ENCODE results near the gene UBE2L3.

UBE2L3 gene

DNA sequence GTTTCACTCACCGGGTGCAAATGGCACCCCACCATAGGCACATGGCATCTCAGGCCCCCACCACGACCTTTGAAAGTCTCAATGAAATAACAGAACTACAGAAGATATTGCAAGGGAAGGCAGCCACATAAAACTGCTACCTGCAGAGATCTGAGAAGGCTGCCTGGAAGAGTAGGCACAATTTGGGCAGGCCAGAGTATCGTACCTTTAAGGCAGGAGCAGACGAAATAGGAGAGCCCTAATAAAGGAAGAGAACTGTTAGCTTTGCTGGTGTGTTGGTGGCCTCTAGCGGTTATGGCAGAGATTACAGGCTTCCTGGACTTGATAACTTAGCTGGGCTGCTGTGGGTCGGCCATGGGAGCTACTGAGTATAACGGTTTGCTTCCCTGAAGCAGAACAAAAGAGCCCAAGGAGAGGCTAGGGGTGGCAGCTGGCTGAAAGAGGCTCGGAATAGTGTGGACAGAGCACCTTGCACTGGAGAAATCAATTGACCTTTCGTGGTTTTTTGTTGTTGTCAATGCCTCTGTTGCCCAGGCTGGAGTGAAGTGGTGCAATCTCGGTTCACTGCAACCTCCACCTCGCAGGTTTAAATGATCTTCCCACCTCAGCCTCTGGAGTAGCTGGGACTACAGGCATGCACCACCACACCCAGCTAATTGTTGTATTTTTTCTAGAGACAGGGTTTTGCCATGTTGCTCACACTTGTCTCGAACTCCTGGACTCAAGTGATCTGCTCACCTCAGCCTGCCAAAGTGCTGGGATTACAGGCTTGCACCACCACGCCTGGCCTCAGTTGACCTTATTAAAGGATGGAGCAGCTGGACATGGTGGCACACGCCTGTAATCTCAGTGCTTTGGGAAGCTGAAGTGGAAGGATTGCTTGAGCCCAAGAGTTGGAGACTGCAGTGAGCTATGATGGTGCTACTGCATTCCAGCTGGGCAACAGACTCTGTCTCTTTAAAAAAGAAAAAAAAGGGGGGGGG, 79.4 kb downstream of the UBE2L3 start:
- peak; percentile 28 to 44 for DNase-seq (ENCODE audit: low read depth in 2 of 2)

- no peak for DNase-seq (ENCODE audit: low read depth in 2 of 2)
Observed at GRCh38 chr22:21650280-21650679, 82.8 kb downstream of the UBE2L3 start.

DNA sequence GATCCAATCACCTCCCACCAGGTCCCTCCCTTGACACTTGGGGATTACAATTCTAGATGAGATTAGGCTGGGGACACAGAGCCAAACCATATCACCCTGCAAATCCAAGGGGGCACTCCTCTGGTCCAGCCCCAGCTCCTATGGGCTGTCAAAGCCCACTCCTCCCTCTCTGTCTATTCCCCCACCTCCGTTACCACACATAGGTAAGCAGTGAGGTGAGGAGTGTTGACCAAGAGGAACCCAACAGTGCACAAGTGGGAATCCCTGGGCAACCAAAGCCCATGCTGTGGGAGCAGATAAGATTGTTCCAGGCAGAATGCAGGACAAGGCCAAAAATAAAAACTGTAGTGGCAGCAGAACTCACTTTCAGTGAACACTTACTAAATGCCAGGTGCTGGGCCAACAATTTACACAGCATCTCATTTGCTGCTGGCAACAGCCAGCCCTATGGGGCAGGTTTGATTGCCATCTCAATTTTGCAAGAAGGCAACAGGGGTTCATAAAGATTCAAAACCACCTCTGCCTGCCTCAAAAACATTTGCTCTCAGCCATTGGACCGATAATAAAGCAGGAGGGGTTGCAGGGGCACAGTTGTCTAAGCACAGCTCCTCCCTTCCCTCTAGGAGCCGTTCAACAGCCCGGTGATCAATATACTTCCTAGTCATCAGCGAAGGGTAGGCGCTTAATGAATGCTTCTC, 83.5 kb downstream of the UBE2L3 start:
- no peak for DNase-seq (ENCODE audit: low read depth in 2 of 2)

- no peak for DNase-seq (ENCODE audit: low read depth in 2 of 2)
Observed at GRCh38 chr22:21651521-21652009, 84.1 kb downstream of the UBE2L3 start.

DNA sequence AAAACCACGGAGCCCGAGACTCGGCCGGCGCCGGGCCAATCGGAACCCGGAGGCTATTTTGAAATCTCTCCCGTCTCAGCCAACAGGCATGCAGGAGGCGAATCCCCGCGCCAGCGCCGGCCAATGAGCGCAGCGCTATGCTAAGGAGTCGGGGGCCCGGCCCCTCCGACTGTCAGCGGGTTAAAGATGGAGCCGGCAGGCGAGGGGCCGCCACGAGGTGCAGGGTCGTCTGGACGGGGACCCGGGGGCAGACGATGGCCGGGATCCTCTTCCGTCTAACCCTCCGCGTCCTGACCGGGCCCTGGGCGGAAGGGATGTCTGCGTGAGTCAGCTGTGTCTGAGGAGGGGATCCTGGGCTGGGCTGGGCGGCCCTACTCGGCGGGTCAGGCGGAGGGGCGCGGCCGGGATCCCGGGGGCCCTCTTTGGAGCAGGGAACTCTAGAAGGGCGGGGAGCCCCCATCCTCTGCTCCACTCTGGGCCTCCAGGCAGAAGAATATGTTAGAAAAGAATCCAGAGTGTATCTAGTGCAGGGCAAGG, 84.6 kb downstream of the UBE2L3 start:
- peak; percentile 62 to 70 for DNase-seq (ENCODE audit: low read depth in 2 of 2)

GRCh38 chr22:21652547-21653545, 85.3 kb downstream of the UBE2L3 start:
- no peak for DNase-seq (ENCODE audit: low read depth in 2 of 2)

DNA sequence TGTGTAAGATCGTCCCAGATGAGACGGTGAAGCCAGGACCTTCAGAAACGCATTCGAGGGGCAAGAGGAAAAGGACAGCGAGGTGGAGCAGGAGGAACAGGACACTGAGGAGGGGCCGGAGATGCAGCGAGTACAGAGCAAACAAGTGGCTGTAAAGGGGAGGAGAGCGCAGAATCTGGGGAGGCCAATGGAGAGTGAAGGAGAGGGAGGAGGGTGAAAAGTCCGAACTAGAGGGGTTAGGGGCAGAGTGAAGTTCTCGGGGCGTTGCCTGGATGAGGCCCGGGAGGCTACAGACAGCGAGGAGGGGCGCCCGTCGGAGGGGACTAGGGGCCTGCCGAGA, 89.5 kb downstream of the UBE2L3 start:
- no peak for DNase-seq (ENCODE audit: low read depth in 2 of 2)

DNA sequence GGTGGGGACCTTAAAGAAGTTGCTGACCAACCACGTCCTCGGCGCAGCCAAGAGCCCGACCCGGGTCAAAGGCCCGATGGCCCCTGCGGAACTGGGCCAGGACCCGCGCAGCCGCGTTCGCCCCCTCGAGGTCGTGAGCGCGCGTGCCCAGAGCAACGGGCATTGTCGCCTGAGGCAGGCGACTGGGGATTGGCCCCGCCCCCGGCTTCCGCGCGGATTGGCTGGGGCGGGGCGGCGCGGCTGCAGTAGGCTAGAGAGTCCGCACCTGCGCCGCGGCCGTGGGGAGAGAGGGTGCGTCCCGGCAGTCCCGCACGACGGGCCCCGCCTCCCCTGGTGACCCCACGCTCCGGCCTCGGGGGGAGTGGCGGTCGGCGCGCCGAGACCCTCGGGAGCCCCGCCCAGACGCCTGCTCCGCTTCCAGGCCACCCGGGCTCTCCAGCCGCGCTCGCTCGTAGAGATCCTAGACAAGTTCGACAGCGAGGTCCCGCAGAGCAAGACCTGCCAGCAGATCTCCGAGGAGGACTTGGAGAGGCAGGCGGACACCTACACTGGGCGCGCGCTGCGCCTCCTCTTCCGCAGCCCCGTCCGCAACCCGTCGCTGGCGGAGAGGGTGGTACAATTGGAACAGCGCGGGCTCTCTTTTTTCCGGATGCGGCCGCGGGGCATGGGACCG, 90.0 kb downstream of the UBE2L3 start:
- DNase-seq (ENCODE audit: low read depth in 2 of 2) = no peak

DNA sequence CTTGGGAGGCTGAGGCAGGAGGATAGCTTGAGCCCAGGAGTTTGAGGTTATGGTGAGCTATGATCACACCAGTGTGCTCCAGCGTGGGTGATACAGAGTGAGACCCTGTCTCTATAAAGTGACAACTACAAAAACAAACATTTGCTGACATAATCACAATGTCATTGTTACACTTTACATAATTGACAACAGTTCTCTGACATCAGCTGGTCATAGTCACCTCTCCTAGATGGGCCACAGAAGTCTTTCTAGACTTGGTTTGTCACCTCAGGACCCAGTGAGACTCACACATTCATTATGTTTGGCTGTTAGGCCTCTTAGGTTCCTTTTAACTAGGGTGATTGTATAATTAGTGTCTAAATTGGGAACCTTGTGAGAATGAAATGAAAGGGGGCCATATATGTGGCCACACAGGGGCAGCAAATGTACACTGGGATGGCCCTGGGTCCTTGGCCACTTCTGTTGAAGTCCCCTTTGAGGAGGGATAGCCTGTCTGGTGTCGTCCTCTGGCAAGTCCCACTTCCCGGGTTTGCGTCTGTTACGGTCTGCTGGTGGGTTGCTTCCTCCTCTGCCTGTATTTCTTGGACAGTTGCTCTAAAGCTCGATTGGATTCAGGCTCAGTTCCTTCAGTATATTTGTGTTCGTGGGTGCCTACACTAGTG, 92.5 kb downstream of the UBE2L3 start:
- DNase-seq (ENCODE audit: low read depth in 2 of 2) = no peak

DNA sequence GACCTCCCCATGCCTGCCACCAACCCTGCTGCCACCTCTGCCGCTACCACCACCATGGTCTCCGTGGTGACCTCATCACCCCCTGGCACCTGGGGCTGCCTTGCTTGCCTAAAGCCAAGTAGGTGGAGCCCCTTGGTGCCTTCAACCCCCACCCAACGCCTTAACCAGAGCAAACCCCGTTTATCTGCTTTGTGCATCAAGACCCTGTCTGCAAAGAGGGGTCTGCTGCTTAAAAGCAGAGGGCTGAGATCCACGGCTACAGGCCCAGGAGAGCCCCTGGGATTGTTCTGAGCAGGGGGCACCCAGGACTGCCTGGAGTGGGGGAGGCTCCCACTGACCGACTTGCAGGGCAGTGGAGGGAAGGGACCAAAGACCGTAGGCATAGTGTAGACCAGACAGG, 93.4 kb downstream of the UBE2L3 start:
- no peak for DNase-seq (ENCODE audit: low read depth in 2 of 2)

DNA sequence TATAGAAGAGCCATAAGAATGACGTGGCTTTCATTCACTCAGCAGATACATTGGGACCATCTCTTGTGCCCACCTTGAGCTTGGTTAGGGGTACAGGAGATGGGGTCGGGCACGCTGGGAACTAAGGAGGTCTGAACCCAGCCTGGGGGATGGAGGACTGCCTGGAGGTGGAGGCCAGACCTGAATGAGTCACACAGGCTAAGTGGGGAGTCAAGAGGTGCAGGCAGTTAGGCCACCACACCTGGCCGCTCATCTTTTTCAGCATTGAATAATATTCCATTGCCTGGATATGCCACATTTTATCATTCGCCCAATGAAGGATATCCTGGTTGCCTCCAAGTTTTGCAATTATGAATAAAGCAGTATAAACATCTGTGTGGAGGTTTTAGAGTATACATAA, 94.5 kb downstream of the UBE2L3 start:
- no peak for DNase-seq (ENCODE audit: low read depth in 2 of 2)

DNA sequence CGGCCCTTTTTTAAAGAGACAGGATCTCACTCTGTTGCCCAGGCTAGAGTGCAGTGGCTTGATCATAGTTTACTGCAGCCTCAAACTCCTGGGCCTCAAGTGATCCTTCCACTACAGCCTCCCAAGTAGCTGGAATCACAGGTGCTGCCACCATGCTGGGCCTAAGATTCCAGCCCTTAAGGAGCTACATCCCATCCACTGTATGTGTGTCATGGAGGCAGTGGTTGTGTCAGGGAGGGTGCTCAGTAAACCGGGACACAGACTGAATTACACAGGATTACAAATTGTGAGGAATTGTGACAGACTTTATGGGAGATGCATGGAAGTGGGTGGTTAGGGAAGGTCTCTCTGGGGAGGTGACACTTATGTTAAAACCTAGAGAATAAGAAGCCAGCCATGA, 96.2 kb downstream of the UBE2L3 start:
- no peak for DNase-seq (ENCODE audit: low read depth in 2 of 2)

DNA sequence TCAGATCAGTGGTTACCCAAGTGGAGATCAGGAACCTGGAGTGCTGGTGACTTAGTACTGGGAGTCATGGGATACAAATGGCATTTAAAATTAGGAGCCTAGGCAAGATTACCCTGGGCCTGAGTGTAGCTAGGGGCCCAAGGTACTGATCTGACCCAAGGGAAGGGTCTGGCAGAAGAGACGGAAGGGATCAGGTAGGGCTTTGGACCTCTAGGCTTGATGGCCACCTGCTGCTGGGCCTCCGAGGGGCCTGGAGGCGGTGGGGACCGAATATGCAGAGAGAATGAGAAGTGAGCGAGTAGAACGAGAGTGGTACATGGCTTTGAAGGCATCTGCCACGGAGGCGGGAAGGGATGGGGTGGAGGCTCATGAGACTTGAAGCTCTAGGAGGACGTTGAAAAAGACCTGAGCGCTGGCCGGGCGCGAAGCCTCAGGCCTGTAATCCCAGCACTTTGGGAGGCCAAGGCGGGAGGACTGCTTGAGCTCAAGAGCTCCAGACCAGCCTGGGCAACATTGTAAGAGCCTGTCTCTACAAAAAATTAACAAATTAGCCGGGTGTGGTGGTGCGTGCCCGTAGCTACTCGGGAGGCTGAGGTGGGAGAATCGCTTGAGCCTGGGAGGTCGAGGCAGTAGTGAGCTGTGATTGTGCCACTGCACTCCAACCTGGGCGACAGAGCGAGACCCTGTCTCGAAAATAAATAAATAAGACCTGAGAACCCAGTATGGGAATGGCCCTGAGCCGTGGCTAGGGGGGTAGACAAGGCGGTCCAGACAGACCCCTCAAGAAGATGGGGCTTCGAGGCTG, 97.7 kb downstream of the UBE2L3 start:
- DNase-seq (ENCODE audit: low read depth in 2 of 2) = no peak

GRCh38 chr22:21666786-21667185, 99.3 kb downstream of the UBE2L3 start:
- DNase-seq (ENCODE audit: low read depth in 2 of 2) = no peak

DNA sequence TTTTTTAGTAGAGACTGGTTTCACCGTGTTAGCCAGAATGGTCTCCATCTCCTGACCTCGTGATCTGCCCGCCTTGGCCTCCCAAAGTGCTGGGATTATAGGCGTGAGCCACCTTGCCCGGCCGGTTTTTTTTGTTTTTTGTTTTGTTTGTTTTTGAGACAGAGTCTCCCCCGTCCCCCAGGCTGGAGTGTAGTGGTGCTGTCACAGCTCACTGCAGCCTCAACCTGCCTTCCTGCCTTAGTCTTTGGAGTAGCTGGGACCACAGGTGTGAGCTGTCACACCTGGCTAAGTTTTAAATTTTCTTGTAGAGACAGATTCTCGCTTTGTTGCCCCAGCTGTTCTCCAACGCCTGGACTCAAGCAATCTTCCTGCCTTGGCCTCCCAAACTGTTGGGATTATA, 101.5 kb downstream of the UBE2L3 start:
- DNase-seq (ENCODE audit: low read depth in 2 of 2) = no peak

GRCh38 chr22:21672107-21672629, 104.7 kb downstream of the UBE2L3 start:
- DNase-seq (ENCODE audit: low read depth in 2 of 2) = no peak

All from fibroblast of skin of left biceps (primary cell).